Sigmoid colon (tissue), 4 donors: ENCODE results near the gene PTGDS.

ENCODE experiments used
- EP300 ChIP-seq, 4 donors: sonication (generic); formaldehyde crosslinking; IDR thresholded peaks; one replicate each; pipeline ENCODE4 v1.6.1; 2017; ENCODE audit warnings: antibody characterized with exemption in 4 of 4
- TF ChIP-seq, protein P1 (sequence below), 4 experiments: fragments of 450-650 bp in 3 of 4; fragments of 200-600 bp in 1 of 4; IDR thresholded peaks; one replicate each; pipeline ENCODE4 v1.5.1; 2016 to 2019; ENCODE audit warnings: antibody characterized with exemption in 4 of 4, mild to moderate bottlenecking in 3 of 4, moderate library complexity in 2 of 4

DNA sequence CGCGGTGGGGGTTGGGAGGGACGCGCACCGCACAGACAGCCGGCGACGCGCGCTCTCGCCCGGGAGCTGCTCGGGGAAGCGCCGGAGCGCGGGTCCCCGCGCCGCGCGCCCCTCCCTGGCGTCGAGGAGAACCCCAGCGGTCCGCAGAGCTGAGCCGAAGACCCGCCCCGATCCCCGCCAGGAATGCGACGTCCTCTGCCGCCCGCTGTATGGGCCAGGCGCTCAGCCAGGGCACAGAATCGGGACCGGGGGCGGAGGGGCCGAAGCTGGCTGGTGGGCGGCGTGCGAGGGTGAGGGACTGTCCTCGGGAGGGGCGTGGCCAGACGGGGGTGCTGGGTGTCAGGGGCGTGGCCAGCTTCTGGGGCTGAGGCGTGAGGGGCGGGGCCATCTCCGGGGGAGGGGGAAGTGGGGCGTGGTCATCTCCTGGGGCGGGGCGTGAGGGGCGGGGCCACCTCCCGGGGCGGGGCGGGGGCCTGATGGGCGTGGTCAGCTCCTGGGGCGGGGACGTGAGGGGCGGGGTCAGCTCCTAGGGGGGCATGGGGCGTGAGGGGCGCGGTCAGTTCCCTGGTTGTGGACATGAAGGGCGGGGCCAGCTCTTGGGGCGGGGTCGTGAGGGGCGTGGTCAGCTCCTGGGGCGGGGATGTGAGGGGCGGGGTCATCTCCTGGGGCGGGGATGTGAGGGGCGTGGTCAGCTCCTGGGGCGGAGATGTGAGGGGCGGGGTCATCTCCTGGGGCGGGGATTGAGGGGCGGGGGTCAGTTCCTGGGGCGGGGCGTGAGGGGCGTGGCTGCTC lies 965 bp downstream of the PTGDS start:
- TF ChIP-seq, protein P1, sequence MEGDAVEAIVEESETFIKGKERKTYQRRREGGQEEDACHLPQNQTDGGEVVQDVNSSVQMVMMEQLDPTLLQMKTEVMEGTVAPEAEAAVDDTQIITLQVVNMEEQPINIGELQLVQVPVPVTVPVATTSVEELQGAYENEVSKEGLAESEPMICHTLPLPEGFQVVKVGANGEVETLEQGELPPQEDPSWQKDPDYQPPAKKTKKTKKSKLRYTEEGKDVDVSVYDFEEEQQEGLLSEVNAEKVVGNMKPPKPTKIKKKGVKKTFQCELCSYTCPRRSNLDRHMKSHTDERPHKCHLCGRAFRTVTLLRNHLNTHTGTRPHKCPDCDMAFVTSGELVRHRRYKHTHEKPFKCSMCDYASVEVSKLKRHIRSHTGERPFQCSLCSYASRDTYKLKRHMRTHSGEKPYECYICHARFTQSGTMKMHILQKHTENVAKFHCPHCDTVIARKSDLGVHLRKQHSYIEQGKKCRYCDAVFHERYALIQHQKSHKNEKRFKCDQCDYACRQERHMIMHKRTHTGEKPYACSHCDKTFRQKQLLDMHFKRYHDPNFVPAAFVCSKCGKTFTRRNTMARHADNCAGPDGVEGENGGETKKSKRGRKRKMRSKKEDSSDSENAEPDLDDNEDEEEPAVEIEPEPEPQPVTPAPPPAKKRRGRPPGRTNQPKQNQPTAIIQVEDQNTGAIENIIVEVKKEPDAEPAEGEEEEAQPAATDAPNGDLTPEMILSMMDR (IDR thresholded peaks at IDR 0.05): no peak
- no peak for TF ChIP-seq EP300 (IDR thresholded peaks at IDR 0.05)
